OCI-LY1 (cell line): ENCODE measurements around the gene CHCHD6.

Experiments
- H2AFZ ChIP-seq: fragments of 200-600 bp; sonication (generic), shearing (Covaris generic); 2 replicates; pipeline ENCODE4 v1.6.0; 2014; ENCODE audit warnings: antibody characterized with exemption, mild to moderate bottlenecking, low read length
- H3F3A ChIP-seq: fragments of 200-600 bp; sonication (generic), shearing (Covaris generic); 2 replicates; pipeline ENCODE4 v1.6.0; 2014; ENCODE audit warnings: mild to moderate bottlenecking, antibody characterized with exemption, low read length, moderate library complexity; ENCODE audit not compliant: insufficient read depth
- H3K27ac ChIP-seq: fragments of 200-600 bp; sonication (generic); 2 replicates; pipeline ENCODE4 v1.5.1; 2014; ENCODE audit warnings: low read length, mixed run types, mild to moderate bottlenecking, low read depth; ENCODE audit not compliant: poor library complexity, severe bottlenecking
- H3K27me3 ChIP-seq: fragments of 200-600 bp; sonication (generic); 2 replicates; pipeline ENCODE4 v1.6.0; 2014; ENCODE audit warnings: antibody characterized with exemption, mild to moderate bottlenecking, low read length, moderate library complexity; ENCODE audit not compliant: insufficient read depth
- H3K36me3 ChIP-seq: fragments of 200-600 bp; sonication (generic); 2 replicates; pipeline ENCODE4 v1.6.1; 2014; ENCODE audit warnings: mild to moderate bottlenecking, antibody characterized with exemption, low read length, moderate library complexity, mixed read lengths; ENCODE audit not compliant: insufficient read depth
- H3K4me1 ChIP-seq: fragments of 200-600 bp; sonication (generic); 2 replicates; pipeline ENCODE4 v1.5.1; 2014; ENCODE audit warnings: mild to moderate bottlenecking, low read length, moderate library complexity; ENCODE audit not compliant: insufficient read depth, severe bottlenecking
- H3K4me2 ChIP-seq: fragments of 200-600 bp; sonication (generic), shearing (Covaris generic); 2 replicates; pipeline ENCODE4 v1.6.1; 2014; ENCODE audit warnings: low read length
- H3K4me3 ChIP-seq: fragments of 200-600 bp; sonication (generic); 2 replicates; pipeline ENCODE4 v1.5.1; 2014; ENCODE audit warnings: low read length, low read depth, mild to moderate bottlenecking, mixed read lengths; ENCODE audit not compliant: poor library complexity, severe bottlenecking
- H3K79me2 ChIP-seq: fragments of 200-600 bp; shearing (Covaris generic); 2 replicates; pipeline ENCODE4 v1.6.1; 2016; ENCODE audit warnings: mixed run types, low read length, mixed read lengths; ENCODE audit not compliant: insufficient read depth
- H3K9ac ChIP-seq: fragments of 200-600 bp; sonication (generic), shearing (Covaris generic); 2 replicates; pipeline ENCODE4 v1.6.1; 2014; ENCODE audit warnings: mild to moderate bottlenecking, low read length, mixed read lengths
- H3K9me2 ChIP-seq: fragments of 200-600 bp; sonication (generic), shearing (Covaris generic); 2 replicates; pipeline ENCODE4 v1.6.1; 2014; ENCODE audit warnings: low read depth, mild to moderate bottlenecking, low read length, mixed read lengths
- H3K9me3 ChIP-seq: fragments of 200-600 bp; shearing (Covaris generic); 2 replicates; pipeline ENCODE4 v1.6.1; 2014; ENCODE audit warnings: low read length, mixed read lengths
- H4K20me1 ChIP-seq: fragments of 200-600 bp; sonication (generic), shearing (Covaris generic); 2 replicates; pipeline ENCODE4 v1.6.0; 2016; ENCODE audit warnings: mild to moderate bottlenecking, low read length; ENCODE audit not compliant: insufficient read depth
- EZH2 ChIP-seq: fragments of 200-600 bp; sonication (generic), shearing (Covaris generic); IDR thresholded peaks from 2 replicates; pipeline ENCODE4 v1.8.0; 2017; ENCODE audit warnings: borderline replicate concordance, mixed run types, mild to moderate bottlenecking, antibody characterized with exemption, low read length, moderate library complexity, mixed read lengths
- TF ChIP-seq, protein P1 (sequence below): fragments of 200-600 bp; sonication (generic), shearing (Covaris generic); IDR thresholded peaks from 2 replicates; pipeline ENCODE4 v1.5.1; 2017; ENCODE audit warnings: mild to moderate bottlenecking, antibody characterized with exemption, low read length, moderate library complexity, mixed read lengths

The CHCHD6 gene

GRCh38 chr3:126773783-126774182 lies 69.7 kb downstream of the CHCHD6 start:
- Histone ChIP-seq H3K9me2 (no peaks in the 10 kb centered on the region), H3K4me2 (no peak overlapping the region), H3K27me3 (no peaks in the 10 kb centered on the region), H3K9ac (no peak overlapping the region), H3K79me2 (no peaks in the 10 kb centered on the region), H4K20me1 (no peaks in the 10 kb centered on the region), H3K9me3 (no peaks in the 10 kb centered on the region), H2AFZ (no peak overlapping the region), H3K36me3 (no peaks in the 10 kb centered on the region), H3K4me1 (no peaks in the 10 kb centered on the region), H3F3A (no peaks in the 10 kb centered on the region), H3K4me3 (no peak overlapping the region), H3K27ac (no peak overlapping the region)
- TF ChIP-seq, protein P1, sequence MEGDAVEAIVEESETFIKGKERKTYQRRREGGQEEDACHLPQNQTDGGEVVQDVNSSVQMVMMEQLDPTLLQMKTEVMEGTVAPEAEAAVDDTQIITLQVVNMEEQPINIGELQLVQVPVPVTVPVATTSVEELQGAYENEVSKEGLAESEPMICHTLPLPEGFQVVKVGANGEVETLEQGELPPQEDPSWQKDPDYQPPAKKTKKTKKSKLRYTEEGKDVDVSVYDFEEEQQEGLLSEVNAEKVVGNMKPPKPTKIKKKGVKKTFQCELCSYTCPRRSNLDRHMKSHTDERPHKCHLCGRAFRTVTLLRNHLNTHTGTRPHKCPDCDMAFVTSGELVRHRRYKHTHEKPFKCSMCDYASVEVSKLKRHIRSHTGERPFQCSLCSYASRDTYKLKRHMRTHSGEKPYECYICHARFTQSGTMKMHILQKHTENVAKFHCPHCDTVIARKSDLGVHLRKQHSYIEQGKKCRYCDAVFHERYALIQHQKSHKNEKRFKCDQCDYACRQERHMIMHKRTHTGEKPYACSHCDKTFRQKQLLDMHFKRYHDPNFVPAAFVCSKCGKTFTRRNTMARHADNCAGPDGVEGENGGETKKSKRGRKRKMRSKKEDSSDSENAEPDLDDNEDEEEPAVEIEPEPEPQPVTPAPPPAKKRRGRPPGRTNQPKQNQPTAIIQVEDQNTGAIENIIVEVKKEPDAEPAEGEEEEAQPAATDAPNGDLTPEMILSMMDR, result no peak
- TF ChIP-seq EZH2, result no peak

DNA sequence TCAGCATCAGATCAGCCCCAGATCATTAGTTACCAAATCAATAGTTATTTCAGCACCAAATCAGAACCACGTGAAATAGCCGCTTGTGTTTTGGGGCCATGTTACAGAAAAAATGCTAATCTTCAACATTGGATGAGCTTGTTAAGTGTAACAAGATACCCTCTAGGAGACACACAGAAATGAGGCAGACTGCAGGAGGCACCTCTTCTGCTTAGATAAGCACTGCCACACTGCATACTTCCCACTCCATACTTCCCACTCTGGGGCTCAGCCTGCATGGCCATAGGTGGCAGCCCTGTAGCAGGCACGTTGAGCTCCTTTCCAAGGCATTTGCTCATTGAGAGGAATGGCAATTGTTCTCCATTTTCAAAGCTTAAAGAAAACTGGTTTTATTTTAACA lies 73.3 kb downstream of the CHCHD6 start:
- H3K4me1 ChIP-seq, result no peaks in the 10 kb centered on the region
- no peaks in the 10 kb centered on the region for H3F3A ChIP-seq
- H4K20me1 ChIP-seq, result no peaks in the 10 kb centered on the region
- no peak overlapping the region for H3K27ac ChIP-seq
- H3K27me3 ChIP-seq, result no peaks in the 10 kb centered on the region
- no peaks in the 10 kb centered on the region for H3K36me3 ChIP-seq
- H3K4me2 ChIP-seq, result no peak overlapping the region
- no peaks in the 10 kb centered on the region for H3K9me2 ChIP-seq
- H3K9ac ChIP-seq, result no peak overlapping the region
- no peak overlapping the region for H3K4me3 ChIP-seq
- H2AFZ ChIP-seq, result no peak overlapping the region
- TF ChIP-seq EZH2, result no peak
- TF ChIP-seq, protein P1, result no peak
- H3K9me3 ChIP-seq, result no peaks in the 10 kb centered on the region
- no peaks in the 10 kb centered on the region for H3K79me2 ChIP-seq

- Histone ChIP-seq H3K36me3 (no peaks in the 10 kb centered on the region), H3K27ac (no peak overlapping the region), H3K9ac (no peak overlapping the region), H3K4me3 (no peak overlapping the region), H2AFZ (no peak overlapping the region), H3K79me2 (no peaks in the 10 kb centered on the region), H3K9me2 (no peaks in the 10 kb centered on the region), H3K27me3 (no peaks in the 10 kb centered on the region), H3F3A (no peaks in the 10 kb centered on the region), H3K9me3 (no peaks in the 10 kb centered on the region), H3K4me1 (no peaks in the 10 kb centered on the region), H4K20me1 (no peaks in the 10 kb centered on the region), H3K4me2 (no peak overlapping the region)
- TF ChIP-seq EZH2, result no peak
Observed at GRCh38 chr3:126780666-126781065, 76.6 kb downstream of the CHCHD6 start.

- H3K79me2 ChIP-seq, result no peaks in the 10 kb centered on the region
- no peak overlapping the region for H3K4me2 ChIP-seq
- no peaks in the 10 kb centered on the region for H3K4me1 ChIP-seq
- TF ChIP-seq, protein P1, result no peak
- no peak for TF ChIP-seq EZH2
- no peaks in the 10 kb centered on the region for H4K20me1 ChIP-seq
- no peaks in the 10 kb centered on the region for H3K27me3 ChIP-seq
- no peak overlapping the region for H3K4me3 ChIP-seq
- H3K9ac ChIP-seq, result no peak overlapping the region
- no peaks in the 10 kb centered on the region for H3K9me3 ChIP-seq
- H3F3A ChIP-seq, result no peaks in the 10 kb centered on the region
- H3K27ac ChIP-seq, result no peak overlapping the region
- H2AFZ ChIP-seq, result no peak overlapping the region
- H3K9me2 ChIP-seq, result no peaks in the 10 kb centered on the region
- H3K36me3 ChIP-seq, result no peaks in the 10 kb centered on the region
Observed at GRCh38 chr3:126781406-126781805, 77.4 kb downstream of the CHCHD6 start.
